Cerebellar nuclear complex (tissue), 1 donor: Measurements from ENCODE around the gene ANK3.
A peak's percentile ranks its signal among the peaks of the same experiment; 100 is the strongest.
"Not testable (repeated sequence)": the region's sequence is repeated elsewhere in the genome, so short reads cannot be mapped to it uniquely, and the experiment has no call there.

ENCODE experiments used
- DNase-seq, 2 experiments: peaks; one replicate each; lab custom pipeline; 2025; lab: John Stamatoyannopoulos, UW

ANK3 gene

DNA sequence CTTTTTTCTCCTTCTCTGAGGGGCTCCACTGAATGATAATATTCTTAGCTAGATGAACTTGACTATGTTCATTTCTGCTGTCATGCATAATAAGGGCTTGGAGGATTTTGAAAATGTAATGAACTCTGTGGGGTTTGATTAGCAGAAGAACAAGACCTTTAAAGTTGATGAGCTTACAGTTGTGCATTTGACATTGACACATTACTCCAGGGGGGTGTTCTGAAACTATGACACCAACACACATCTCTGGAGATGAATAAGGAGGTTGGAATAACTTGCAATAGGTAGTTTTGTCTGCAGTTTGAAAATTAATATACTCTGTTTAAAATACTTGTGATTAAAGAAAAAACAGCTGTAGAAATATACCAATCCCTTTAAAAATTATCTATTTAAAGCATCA is 80.3 kb downstream of the ANK3 start:
- no peak for DNase-seq

DNA sequence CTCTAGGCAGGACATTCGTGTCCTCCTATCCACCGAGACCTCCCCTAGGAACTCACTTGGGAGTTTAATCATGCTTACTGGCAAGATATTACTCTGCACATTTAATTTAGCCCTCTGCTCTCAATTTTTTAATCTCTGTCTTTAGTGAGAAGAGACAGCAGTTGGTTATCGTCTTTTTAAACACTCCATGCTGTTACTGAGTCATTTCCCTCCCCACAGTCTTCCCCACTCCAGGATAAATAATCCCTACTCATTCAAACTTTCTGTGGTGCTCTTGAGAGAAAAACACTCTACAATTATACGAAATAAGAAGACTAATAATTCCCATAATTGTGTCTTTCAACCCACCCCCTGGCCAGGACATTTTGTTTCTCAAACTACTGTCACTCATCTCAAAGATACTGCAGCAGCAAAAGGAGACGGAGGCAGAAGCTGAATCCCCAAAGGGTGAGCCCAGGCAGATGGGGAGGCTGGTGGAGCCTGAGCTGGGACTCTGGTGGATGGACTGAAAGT is 84.2 kb downstream of the ANK3 start:
- DNase-seq, result no peak

DNA sequence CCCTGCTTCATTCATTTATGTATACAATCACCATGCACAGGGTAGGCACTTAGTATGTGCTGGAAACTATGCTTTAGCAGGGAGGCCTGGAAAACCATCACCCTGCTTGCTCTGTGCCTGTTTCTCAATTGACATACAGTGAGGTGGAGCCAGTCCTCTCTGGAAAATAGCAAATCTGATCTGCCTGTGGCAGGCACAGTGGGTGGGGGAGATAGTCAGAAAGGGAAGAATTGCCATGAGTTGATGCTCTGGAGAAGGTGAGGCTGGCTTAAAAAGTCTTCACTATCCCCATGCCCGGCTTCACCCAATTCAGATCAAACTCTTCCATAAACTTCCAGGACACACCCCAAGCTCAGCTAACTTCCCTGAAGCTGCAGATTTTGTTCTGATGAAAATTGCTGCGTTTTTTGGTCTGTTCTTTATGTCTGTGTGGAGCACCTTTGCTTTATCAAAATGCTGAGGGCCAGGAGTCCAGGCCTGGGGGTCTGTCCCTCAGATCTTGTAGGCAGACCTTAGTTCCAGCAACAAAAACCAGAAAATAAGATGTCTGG is 84.8 kb downstream of the ANK3 start:
- DNase-seq, result no peak

- no peak for DNase-seq
These were observed 85.9 kb downstream of the ANK3 start for GRCh38 chr10:60303778-60304177.

DNA sequence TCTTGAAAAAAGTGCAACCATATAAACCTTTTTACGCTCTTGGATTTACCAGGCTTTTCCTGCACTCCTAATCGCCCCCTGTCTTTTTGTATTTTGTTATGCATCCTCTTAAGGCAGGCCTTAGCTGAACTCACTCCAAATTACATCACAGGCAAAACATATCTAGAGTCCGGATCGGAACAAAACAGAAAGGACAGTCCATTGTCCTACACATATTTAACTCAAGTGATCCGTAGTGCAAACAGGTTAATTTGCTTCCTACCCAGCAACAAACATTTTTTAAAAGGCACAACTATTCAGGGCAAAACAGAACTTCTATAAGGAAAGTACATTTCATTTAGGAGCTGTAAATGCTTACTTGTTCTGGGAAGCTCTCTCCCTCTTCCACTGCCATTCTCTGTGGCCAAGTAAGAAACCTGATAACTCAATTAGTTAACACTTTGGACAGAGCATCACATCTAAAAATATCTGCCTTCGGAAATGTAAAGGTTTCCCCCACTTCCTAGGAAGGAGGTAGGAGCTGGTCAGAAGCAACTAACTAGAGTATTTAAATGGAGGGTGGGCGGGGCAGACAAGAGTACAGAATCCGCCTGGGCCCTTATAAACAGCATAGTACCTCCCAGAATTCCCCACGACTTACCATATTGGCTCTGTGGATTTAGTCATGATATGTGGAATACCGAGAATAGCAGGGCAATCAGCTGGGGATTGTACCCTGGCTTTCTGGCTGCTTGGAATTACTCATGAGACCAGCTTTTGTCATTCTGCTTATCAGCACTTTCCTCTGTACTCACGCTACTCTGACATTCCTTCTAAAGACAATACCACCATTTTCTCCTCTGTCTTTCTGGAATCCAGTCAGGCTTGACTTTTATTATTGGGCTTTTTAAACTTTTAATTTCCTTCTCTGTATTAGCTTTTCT is 89.5 kb downstream of the ANK3 start:
- no peak for DNase-seq

GRCh38 chr10:60299390-60299778 is 90.3 kb downstream of the ANK3 start:
- DNase-seq, result no peak

DNA sequence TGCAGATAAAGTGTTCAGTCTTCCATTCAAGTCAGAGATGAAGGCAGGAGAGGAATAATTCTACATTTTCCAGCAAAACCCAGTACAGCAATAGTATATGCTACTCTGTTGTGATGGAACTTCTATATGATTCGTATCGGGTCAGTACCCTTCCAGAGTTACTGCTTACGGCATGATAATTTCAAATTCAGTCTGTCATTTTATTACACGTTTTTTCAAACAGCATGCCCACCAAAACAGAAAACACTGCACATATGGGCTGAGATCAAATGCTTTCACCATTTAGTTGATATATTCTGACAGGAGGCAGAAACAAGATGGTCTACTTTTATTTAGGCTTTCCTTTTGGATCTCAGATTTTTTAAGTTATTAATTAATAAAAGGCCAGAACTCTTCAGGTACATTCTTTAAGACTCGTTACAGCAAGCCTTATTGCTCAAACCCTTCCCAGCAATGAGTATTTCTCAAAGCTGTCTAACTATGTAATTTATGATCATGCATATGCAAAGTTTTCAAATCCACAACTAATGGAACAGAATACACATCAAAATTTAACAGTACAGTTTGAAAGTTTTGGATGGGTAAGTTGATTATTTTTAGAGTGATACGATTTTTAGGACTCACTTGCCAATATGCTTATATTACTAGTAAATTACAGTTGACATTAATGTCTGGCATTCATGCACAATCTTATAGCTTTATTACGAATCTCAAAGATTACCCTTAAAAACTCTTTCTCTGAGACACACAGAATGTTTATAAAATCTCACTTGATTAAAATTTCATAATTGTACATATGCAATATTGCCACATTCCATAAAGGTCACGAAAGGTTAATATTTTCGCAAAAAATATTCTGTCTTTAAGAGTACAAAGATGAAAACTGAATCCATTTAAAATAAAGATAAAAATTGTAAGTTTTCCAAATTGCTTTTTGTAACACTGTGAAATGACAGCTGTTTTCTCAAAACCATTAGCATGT is 91.0 kb downstream of the ANK3 start:
- peak in 1 of 2 experiments; percentile 37 for DNase-seq

DNA sequence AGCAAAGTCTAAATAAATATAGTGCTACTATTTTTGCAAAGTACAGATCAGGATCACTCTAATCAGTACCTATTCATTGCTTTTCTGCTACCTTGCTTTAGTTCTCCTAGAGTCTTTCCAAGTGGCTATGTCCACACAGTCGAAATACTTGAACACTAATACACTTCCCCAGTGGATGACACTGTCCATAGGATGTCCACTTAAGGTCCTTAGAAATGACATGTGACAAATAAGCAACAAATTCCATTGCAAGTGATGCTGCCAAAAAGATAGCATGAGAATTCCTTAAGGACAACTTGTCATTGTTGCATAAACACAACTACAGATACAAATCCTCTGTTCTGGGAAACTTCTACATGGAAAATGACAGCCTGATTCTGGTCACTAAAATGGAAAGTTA is 93.6 kb downstream of the ANK3 start:
- DNase-seq, result no peak

DNA sequence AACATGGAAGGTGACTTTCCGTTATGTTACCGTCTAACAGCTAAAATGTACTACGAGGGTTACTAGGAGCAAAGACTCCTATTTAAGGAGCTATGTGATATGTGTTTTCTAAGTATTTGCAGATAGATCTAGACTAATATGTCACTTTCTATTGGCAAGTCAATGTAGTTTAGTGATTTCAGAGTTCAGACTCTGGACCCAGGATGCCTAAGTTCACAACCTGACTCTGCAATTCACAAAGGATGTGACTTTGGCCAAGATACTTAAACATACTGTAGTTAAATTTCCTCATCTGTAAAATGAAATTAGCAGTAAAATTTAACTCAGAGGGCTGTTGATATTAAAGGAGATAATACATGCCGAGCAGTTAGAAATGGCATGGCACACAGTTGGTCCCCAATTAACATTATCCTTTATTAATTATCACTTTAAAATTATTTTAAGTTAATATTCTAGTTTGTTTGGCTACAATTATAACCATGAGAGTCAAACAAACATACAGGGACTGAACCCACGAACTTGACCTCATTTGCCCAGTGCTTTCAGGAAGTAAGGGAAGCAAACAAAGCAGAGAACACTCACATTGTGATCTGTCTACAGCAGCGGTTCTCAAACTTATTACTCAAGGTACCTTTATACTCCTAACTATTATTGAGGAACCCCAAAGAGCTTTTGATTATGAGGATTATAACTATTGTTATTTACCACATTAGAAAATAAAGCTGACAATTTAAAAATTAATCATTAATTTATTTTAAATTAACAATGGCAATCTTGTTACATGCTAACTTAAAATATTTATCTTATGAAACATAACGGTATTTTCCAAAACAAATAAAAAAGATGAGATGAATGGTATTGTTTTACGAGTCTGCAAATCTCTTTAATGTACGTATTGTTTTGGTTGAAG is 94.4 kb downstream of the ANK3 start:
- no peak for DNase-seq

GRCh38 chr10:60293581-60294175 is 96.0 kb downstream of the ANK3 start:
- DNase-seq, result no peak

GRCh38 chr10:60292998-60293397 is 96.7 kb downstream of the ANK3 start:
- DNase-seq, result no peak

- not testable (repeated sequence) for DNase-seq
These were observed 97.1 kb downstream of the ANK3 start for GRCh38 chr10:60292536-60292935.

DNA sequence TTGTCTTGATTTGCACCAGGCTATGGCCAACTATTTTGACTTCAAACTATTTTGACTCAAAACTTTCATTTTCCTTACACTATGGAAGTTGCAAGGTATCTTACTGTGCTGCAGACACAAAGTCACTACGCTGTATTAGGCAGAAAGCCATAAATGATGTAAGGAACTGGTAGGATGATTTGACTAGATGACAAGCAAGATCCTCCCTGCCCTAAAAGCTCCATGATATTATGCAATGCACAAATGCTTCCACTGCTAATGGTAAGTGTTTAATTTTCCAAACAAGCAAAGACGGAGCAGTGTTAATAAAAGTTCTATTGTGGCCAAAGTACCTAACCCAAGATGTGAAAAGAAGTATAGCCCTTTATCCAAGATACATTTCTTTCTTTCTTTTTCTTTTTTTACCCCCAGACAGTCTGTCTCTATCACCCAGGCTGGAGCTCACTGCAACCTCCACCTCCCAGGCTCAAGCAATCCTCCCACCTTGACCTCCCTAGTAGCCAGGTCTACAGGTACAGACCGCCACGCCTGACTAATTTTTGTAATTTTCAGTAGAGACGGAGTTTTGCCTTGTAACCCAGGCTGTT is 98.2 kb downstream of the ANK3 start:
- no peak for DNase-seq

- no peak for DNase-seq
These were observed 99.1 kb downstream of the ANK3 start for GRCh38 chr10:60290558-60290957.

GRCh38 chr10:60289800-60290199 is 99.9 kb downstream of the ANK3 start:
- DNase-seq, result no peak

- DNase-seq, result no peak
These were observed 101.4 kb downstream of the ANK3 start for GRCh38 chr10:60288256-60288655.

GRCh38 chr10:60286559-60286958 is 103.1 kb downstream of the ANK3 start:
- DNase-seq, result no peak

GRCh38 chr10:60283397-60283796 is 106.3 kb downstream of the ANK3 start:
- no peak for DNase-seq

- no peak for DNase-seq
These were observed 106.8 kb downstream of the ANK3 start for GRCh38 chr10:60282771-60283353.

GRCh38 chr10:60281792-60282353 is 107.8 kb downstream of the ANK3 start:
- no peak for DNase-seq
